Astrocyte (in vitro differentiated cells and primary cell): ENCODE results near the gene DENND1B. TPM values are rescaled to one million over a fixed set of nuclear protein-coding genes. Genes with fewer than 3 reads are reported as not detected.
A peak's percentile ranks its signal among the peaks of the same experiment; 100 is the strongest.

ENCODE experiments used
- DNase-seq: peaks from one replicate; pipeline ENCODE4 v3.0.0-alpha.2; 2010; ENCODE audit warnings: low read depth
- FAIRE-seq: peaks from 2 replicates; lab custom pipeline; 2011; peaks lifted over from hg19 to GRCh38; lab: Jason Lieb, UNC
- H2AFZ ChIP-seq: 2 replicates; pipeline ENCODE4 v1.6.0; 2012; ENCODE audit warnings: low read depth, low read length, inconsistent platforms
- H3K27ac ChIP-seq: 2 replicates; pipeline ENCODE4 v1.5.1; 2011; ENCODE audit warnings: low read depth, low read length, inconsistent platforms
- H3K27me3 ChIP-seq: 2 replicates; pipeline ENCODE4 v1.6.0; 2011; ENCODE audit warnings: low read length, inconsistent platforms; ENCODE audit not compliant: insufficient read depth
- H3K36me3 ChIP-seq: 2 replicates; pipeline ENCODE4 v1.5.1; 2011; ENCODE audit warnings: low read length, inconsistent platforms; ENCODE audit not compliant: insufficient read depth
- H3K4me1 ChIP-seq: 2 replicates; pipeline ENCODE4 v1.5.1; 2011; ENCODE audit warnings: low read length, inconsistent platforms; ENCODE audit not compliant: insufficient read depth
- H3K4me2 ChIP-seq: 2 replicates; pipeline ENCODE4 v1.6.0; 2012; ENCODE audit warnings: low read length, inconsistent platforms
- H3K4me3 ChIP-seq: 2 replicates; pipeline ENCODE4 v1.5.1; 2011; ENCODE audit warnings: low read depth, mild to moderate bottlenecking, low read length, inconsistent platforms; ENCODE audit not compliant: insufficient read depth
- H3K79me2 ChIP-seq: 2 replicates; pipeline ENCODE4 v1.6.0; 2012; ENCODE audit warnings: mild to moderate bottlenecking, low read length, inconsistent platforms; ENCODE audit not compliant: insufficient read depth
- H3K9ac ChIP-seq: 2 replicates; pipeline ENCODE4 v1.6.0; 2012; ENCODE audit warnings: mild to moderate bottlenecking, low read length, inconsistent platforms
- H3K9me3 ChIP-seq: 2 replicates; pipeline ENCODE4 v1.5.1; 2012; ENCODE audit warnings: low read depth, mild to moderate bottlenecking, low read length, inconsistent platforms; ENCODE audit not compliant: insufficient read depth
- H4K20me1 ChIP-seq: 2 replicates; pipeline ENCODE4 v1.6.0; 2012; ENCODE audit warnings: low read length, inconsistent platforms; ENCODE audit not compliant: insufficient read depth
- H3K27ac Mint-ChIP-seq: one replicate; pipeline ENCODE4 v1.8.0; 2021; ENCODE audit warnings: mild to moderate bottlenecking, mixed read lengths; ENCODE audit not compliant: unreplicated experiment
- H3K27me3 Mint-ChIP-seq: one replicate; pipeline ENCODE4 v1.8.0; 2021; ENCODE audit warnings: low read depth, mixed read lengths; ENCODE audit not compliant: unreplicated experiment
- H3K36me3 Mint-ChIP-seq: one replicate; pipeline ENCODE4 v1.8.0; 2021; ENCODE audit warnings: low read depth, mixed read lengths; ENCODE audit not compliant: unreplicated experiment
- H3K4me1 Mint-ChIP-seq: one replicate; pipeline ENCODE4 v1.8.0; 2021; ENCODE audit warnings: low read depth, mixed read lengths; ENCODE audit not compliant: unreplicated experiment
- H3K4me3 Mint-ChIP-seq: one replicate; pipeline ENCODE4 v1.8.0; 2021; ENCODE audit warnings: mild to moderate bottlenecking, moderate library complexity, mixed read lengths; ENCODE audit not compliant: unreplicated experiment
- H3K9me3 Mint-ChIP-seq: one replicate; pipeline ENCODE4 v1.8.0; 2021; ENCODE audit warnings: mild to moderate bottlenecking, mixed read lengths; ENCODE audit not compliant: unreplicated experiment
- CTCF ChIP-seq: IDR thresholded peaks from 2 replicates; pipeline ENCODE4 v1.5.1; 2011; ENCODE audit warnings: low read depth, mild to moderate bottlenecking, inconsistent platforms, low read length, moderate library complexity; ENCODE audit not compliant: insufficient read depth
- EZH2 ChIP-seq: IDR thresholded peaks from 2 replicates; pipeline ENCODE4 v1.6.1; 2012; ENCODE audit warnings: mild to moderate bottlenecking, low read length, inconsistent platforms; ENCODE audit not compliant: insufficient read depth
- total RNA-seq: library from RNA; stranded (reverse); gene quantifications from 2 replicates; pipeline ENCODE4 v1.2.1, GENCODE V29; 2021

DENND1B gene
- total RNA-seq, 1 donor from 2014 or later = 9.6 TPM

GRCh38 chr1:197672347-197672746 is 102.9 kb downstream of the DENND1B start:
- no peak overlapping the region for H3K4me3 Mint-ChIP-seq
- H3K9me3 Mint-ChIP-seq = no peaks in the 10 kb centered on the region
- peaks cover 4% of the 10 kb centered on the region for H3K4me1 Mint-ChIP-seq
- no peaks in the 10 kb centered on the region for H4K20me1 ChIP-seq
- no peak overlapping the region for H3K27ac Mint-ChIP-seq
- no peaks in the 10 kb centered on the region for H3K36me3 ChIP-seq
- no peaks in the 10 kb centered on the region for H3K27me3 ChIP-seq
- no peaks in the 10 kb centered on the region for H3K36me3 Mint-ChIP-seq
- no peak overlapping the region for H3K27ac ChIP-seq
- H3K9ac ChIP-seq = no peak overlapping the region
- no peaks in the 10 kb centered on the region for H3K9me3 ChIP-seq
- no peaks in the 10 kb centered on the region for H3K27me3 Mint-ChIP-seq
- no peaks in the 10 kb centered on the region for H3K4me1 ChIP-seq
- TF ChIP-seq EZH2 = no peak
- no peak for TF ChIP-seq CTCF
- FAIRE-seq (no peak), DNase-seq (no peak)
- no peak overlapping the region for H3K4me3 ChIP-seq
- no peak overlapping the region for H3K4me2 ChIP-seq
- no peak overlapping the region for H2AFZ ChIP-seq
- no peaks in the 10 kb centered on the region for H3K79me2 ChIP-seq

GRCh38 chr1:197671920-197672319 is 103.4 kb downstream of the DENND1B start:
- FAIRE-seq = no peak
- Histone ChIP-seq H3K4me3 (no peak overlapping the region), H3K27ac (no peak overlapping the region), H3K4me1 (no peaks in the 10 kb centered on the region), H3K27me3 (no peaks in the 10 kb centered on the region), H3K79me2 (no peaks in the 10 kb centered on the region), H3K36me3 (no peaks in the 10 kb centered on the region), H3K9me3 (no peaks in the 10 kb centered on the region), H4K20me1 (no peaks in the 10 kb centered on the region), H2AFZ (no peak overlapping the region), H3K4me2 (no peak overlapping the region), H3K9ac (no peak overlapping the region)
- no peaks in the 10 kb centered on the region for H3K9me3 Mint-ChIP-seq
- DNase-seq = no peak
- no peak for TF ChIP-seq CTCF
- TF ChIP-seq EZH2 = no peak
- H3K27ac Mint-ChIP-seq = no peak overlapping the region
- H3K27me3 Mint-ChIP-seq = no peaks in the 10 kb centered on the region
- H3K4me3 Mint-ChIP-seq = no peak overlapping the region
- H3K36me3 Mint-ChIP-seq = no peaks in the 10 kb centered on the region
- peaks cover 4% of the 10 kb centered on the region for H3K4me1 Mint-ChIP-seq

GRCh38 chr1:197671140-197671539 is 104.1 kb downstream of the DENND1B start:
- H4K20me1 ChIP-seq = no peaks in the 10 kb centered on the region
- no peaks in the 10 kb centered on the region for H3K79me2 ChIP-seq
- DNase-seq (peak; percentile 7), FAIRE-seq (no peak)
- no peak overlapping the region for H3K27ac ChIP-seq
- no peak overlapping the region for H2AFZ ChIP-seq
- H3K36me3 ChIP-seq = no peaks in the 10 kb centered on the region
- no peaks in the 10 kb centered on the region for H3K36me3 Mint-ChIP-seq
- H3K9me3 ChIP-seq = no peaks in the 10 kb centered on the region
- no peaks in the 10 kb centered on the region for H3K27me3 ChIP-seq
- no peak for TF ChIP-seq EZH2
- no peaks in the 10 kb centered on the region for H3K27me3 Mint-ChIP-seq
- H3K4me1 ChIP-seq = no peaks in the 10 kb centered on the region
- H3K4me1 Mint-ChIP-seq = peaks cover 4% of the 10 kb centered on the region
- no peak overlapping the region for H3K27ac Mint-ChIP-seq
- no peak overlapping the region for H3K4me3 ChIP-seq
- H3K9ac ChIP-seq = no peak overlapping the region
- no peak overlapping the region for H3K4me2 ChIP-seq
- H3K9me3 Mint-ChIP-seq = no peaks in the 10 kb centered on the region
- no peak overlapping the region for H3K4me3 Mint-ChIP-seq
